Ishikawa (cell line): ENCODE data around the gene NPS.

Experiments used
- CEBPB ChIP-seq: IDR thresholded peaks from 2 replicates; pipeline ENCODE4 v1.6.1; 2012
- CREB1 ChIP-seq: IDR thresholded peaks from 2 replicates; pipeline ENCODE4 v1.6.1; 2012; ENCODE audit warnings: low read depth
- EGR1 ChIP-seq: IDR thresholded peaks from 2 replicates; pipeline ENCODE4 v1.6.1; 2012
- EP300 ChIP-seq: IDR thresholded peaks from 2 replicates; pipeline ENCODE4 v1.6.1; 2012; ENCODE audit warnings: borderline replicate concordance
- FOXM1 ChIP-seq: IDR thresholded peaks from 2 replicates; pipeline ENCODE4 v1.6.1; 2012; ENCODE audit warnings: low read depth, borderline replicate concordance
- MAX ChIP-seq: IDR thresholded peaks from 2 replicates; pipeline ENCODE4 v1.6.1; 2012
- NFIC ChIP-seq: IDR thresholded peaks from 2 replicates; pipeline ENCODE4 v1.6.1; 2012
- RAD21 ChIP-seq: IDR thresholded peaks from 2 replicates; pipeline ENCODE4 v1.6.1; 2012; ENCODE audit warnings: low read depth
- REST ChIP-seq: IDR thresholded peaks from 2 replicates; pipeline ENCODE4 v1.6.1; 2012; ENCODE audit warnings: low read depth, mild to moderate bottlenecking
- TAF1 ChIP-seq: IDR thresholded peaks from 2 replicates; pipeline ENCODE4 v1.6.1; 2012; ENCODE audit warnings: low read depth, mild to moderate bottlenecking
- TCF12 ChIP-seq: IDR thresholded peaks from 2 replicates; pipeline ENCODE4 v1.6.1; 2012; ENCODE audit warnings: low read depth
- TEAD4 ChIP-seq: IDR thresholded peaks from 2 replicates; pipeline ENCODE4 v1.6.1; 2012
- YY1 ChIP-seq: IDR thresholded peaks from 2 replicates; pipeline ENCODE4 v1.6.1; 2012; ENCODE audit warnings: low read depth
- ZBTB7A ChIP-seq: IDR thresholded peaks from 2 replicates; pipeline ENCODE4 v1.6.1; 2012; ENCODE audit warnings: low read depth

DNA sequence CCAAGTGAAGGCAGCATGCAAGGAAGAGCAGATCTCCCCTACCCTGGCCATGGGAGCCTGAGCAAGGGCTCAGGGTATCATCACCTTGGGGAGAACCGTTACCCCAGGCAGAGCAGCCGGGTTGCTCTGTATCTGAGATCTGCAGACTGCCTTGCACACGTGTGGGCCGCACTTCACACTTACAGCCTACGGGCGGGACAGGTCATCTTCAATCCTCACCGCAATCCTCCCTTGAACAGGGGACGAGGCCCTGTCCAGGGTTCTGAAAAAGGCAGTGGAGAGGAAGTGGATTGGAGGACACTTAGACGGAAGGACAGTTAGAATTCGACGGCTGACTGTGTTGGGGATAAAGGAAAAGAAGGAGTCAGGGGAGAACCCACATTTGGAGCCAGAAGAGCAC is 51.4 kb downstream of the NPS start:
- no peak for TF ChIP-seq TAF1
- no peak for TF ChIP-seq TCF12
- TF ChIP-seq REST: peak; percentile 93
- no peak for TF ChIP-seq CREB1
- TF ChIP-seq CEBPB: no peak
- TF ChIP-seq ZBTB7A: no peak
- no peak for TF ChIP-seq EP300
- TF ChIP-seq YY1: no peak
- TF ChIP-seq EGR1: no peak
- no peak for TF ChIP-seq TEAD4
- TF ChIP-seq RAD21: no peak
- no peak for TF ChIP-seq NFIC
- TF ChIP-seq MAX: peak; percentile 56
- no peak for TF ChIP-seq FOXM1
